H1 (cell line): ENCODE measurements around the gene CFAP221. TPM values are rescaled to one million over a fixed set of nuclear protein-coding genes. Genes with fewer than 3 reads are reported as not detected.

Experiments used
- CBX5 ChIP-seq: fragments of 300-800, 300-1000 bp; sonication (generic); IDR thresholded peaks from 2 replicates; pipeline ENCODE4 v1.7.1; 2016; ENCODE audit warnings: antibody characterized with exemption, low read length, low read depth
- MAFK ChIP-seq: IDR thresholded peaks from 2 replicates; pipeline ENCODE4 v1.6.1; 2012; ENCODE audit warnings: low read depth, mild to moderate bottlenecking, improper control_type of control experiment, low read length
- NANOG ChIP-seq: IDR thresholded peaks from 2 replicates; pipeline ENCODE4 v1.6.1; 2011; ENCODE audit warnings: low read length, low read depth, mild to moderate bottlenecking, inconsistent platforms; ENCODE audit not compliant: insufficient read depth, poor library complexity, severe bottlenecking
- polyA plus RNA-seq, 7 experiments: library from polyadenylated mRNA; depleted of rRNA in 3 of 7; stranded (reverse) in 5 of 7; unstranded in 2 of 7; fragments of >200 nt in 5 of 7; fragments of 200-250 nt in 2 of 7; gene quantifications; 1 replicate in 5 of 7; 2 replicates in 1 of 7; 4 replicates in 1 of 7; pipeline versions ENCODE4 v1.2.1 to v1.2.3, GENCODE V29; 2011 to 2013; ENCODE audit warnings: missing spikeins in 2 of 7, mixed read lengths in 2 of 7
- total RNA-seq: library from RNA; stranded (reverse); fragmentation: NEBNext Ultra II Directional; extraction: Animal tissue kit (Norgen Biotek cat#: 25700); gene quantifications from 2 replicates; pipeline ENCODE4 v1.2.1, GENCODE V29; 2021
- TF ChIP-seq, protein P1 (sequence below): fragments of 300-600 bp; sonication (generic); IDR thresholded peaks from 2 replicates; pipeline ENCODE4 v1.7.1; 2012; ENCODE audit warnings: low read length, moderate library complexity, mild to moderate bottlenecking, inconsistent platforms; ENCODE audit not compliant: insufficient replicate concordance

CFAP221 gene
- total and polyA plus RNA-seq, 2 of the 8 experiments (the other 6 are each of a cell fraction or from before 2014, with no cell fraction given): 0.14 to 0.71 TPM

DNA sequence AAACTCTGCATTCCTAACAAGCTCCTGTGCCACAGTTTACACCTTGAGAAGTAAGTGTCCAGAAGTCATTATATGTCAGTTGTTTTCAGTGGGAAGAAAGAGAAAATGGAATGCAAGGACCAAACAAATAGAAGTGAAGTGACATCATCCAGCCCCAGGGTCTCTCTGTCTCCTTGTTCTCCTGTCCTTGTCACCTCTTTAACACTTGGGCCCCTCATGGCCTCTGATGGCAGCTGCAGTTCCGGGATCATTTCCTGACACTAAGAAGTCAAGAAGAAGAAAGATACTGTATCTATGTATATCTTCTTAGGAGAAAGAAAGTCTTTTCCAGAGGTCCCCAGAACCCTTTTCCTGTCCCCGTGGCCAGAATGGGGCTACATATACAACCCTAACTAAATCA lies 2.8 kb upstream of the CFAP221 start (continued):
- TF ChIP-seq, protein P1, sequence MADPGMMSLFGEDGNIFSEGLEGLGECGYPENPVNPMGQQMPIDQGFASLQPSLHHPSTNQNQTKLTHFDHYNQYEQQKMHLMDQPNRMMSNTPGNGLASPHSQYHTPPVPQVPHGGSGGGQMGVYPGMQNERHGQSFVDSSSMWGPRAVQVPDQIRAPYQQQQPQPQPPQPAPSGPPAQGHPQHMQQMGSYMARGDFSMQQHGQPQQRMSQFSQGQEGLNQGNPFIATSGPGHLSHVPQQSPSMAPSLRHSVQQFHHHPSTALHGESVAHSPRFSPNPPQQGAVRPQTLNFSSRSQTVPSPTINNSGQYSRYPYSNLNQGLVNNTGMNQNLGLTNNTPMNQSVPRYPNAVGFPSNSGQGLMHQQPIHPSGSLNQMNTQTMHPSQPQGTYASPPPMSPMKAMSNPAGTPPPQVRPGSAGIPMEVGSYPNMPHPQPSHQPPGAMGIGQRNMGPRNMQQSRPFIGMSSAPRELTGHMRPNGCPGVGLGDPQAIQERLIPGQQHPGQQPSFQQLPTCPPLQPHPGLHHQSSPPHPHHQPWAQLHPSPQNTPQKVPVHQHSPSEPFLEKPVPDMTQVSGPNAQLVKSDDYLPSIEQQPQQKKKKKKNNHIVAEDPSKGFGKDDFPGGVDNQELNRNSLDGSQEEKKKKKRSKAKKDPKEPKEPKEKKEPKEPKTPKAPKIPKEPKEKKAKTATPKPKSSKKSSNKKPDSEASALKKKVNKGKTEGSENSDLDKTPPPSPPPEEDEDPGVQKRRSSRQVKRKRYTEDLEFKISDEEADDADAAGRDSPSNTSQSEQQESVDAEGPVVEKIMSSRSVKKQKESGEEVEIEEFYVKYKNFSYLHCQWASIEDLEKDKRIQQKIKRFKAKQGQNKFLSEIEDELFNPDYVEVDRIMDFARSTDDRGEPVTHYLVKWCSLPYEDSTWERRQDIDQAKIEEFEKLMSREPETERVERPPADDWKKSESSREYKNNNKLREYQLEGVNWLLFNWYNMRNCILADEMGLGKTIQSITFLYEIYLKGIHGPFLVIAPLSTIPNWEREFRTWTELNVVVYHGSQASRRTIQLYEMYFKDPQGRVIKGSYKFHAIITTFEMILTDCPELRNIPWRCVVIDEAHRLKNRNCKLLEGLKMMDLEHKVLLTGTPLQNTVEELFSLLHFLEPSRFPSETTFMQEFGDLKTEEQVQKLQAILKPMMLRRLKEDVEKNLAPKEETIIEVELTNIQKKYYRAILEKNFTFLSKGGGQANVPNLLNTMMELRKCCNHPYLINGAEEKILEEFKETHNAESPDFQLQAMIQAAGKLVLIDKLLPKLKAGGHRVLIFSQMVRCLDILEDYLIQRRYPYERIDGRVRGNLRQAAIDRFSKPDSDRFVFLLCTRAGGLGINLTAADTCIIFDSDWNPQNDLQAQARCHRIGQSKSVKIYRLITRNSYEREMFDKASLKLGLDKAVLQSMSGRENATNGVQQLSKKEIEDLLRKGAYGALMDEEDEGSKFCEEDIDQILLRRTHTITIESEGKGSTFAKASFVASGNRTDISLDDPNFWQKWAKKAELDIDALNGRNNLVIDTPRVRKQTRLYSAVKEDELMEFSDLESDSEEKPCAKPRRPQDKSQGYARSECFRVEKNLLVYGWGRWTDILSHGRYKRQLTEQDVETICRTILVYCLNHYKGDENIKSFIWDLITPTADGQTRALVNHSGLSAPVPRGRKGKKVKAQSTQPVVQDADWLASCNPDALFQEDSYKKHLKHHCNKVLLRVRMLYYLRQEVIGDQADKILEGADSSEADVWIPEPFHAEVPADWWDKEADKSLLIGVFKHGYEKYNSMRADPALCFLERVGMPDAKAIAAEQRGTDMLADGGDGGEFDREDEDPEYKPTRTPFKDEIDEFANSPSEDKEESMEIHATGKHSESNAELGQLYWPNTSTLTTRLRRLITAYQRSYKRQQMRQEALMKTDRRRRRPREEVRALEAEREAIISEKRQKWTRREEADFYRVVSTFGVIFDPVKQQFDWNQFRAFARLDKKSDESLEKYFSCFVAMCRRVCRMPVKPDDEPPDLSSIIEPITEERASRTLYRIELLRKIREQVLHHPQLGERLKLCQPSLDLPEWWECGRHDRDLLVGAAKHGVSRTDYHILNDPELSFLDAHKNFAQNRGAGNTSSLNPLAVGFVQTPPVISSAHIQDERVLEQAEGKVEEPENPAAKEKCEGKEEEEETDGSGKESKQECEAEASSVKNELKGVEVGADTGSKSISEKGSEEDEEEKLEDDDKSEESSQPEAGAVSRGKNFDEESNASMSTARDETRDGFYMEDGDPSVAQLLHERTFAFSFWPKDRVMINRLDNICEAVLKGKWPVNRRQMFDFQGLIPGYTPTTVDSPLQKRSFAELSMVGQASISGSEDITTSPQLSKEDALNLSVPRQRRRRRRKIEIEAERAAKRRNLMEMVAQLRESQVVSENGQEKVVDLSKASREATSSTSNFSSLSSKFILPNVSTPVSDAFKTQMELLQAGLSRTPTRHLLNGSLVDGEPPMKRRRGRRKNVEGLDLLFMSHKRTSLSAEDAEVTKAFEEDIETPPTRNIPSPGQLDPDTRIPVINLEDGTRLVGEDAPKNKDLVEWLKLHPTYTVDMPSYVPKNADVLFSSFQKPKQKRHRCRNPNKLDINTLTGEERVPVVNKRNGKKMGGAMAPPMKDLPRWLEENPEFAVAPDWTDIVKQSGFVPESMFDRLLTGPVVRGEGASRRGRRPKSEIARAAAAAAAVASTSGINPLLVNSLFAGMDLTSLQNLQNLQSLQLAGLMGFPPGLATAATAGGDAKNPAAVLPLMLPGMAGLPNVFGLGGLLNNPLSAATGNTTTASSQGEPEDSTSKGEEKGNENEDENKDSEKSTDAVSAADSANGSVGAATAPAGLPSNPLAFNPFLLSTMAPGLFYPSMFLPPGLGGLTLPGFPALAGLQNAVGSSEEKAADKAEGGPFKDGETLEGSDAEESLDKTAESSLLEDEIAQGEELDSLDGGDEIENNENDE: no peak
- TF ChIP-seq MAFK (no peak), CBX5 (no peak), NANOG (no peak)
